Neuronal stem cell (in vitro differentiated cells): ENCODE results near the gene AEBP2.

Experiments used
- DNase-seq: peaks from one replicate; pipeline ENCODE4 v3.0.0-alpha.2; 2013; ENCODE audit warnings: low spot score
- H2AFZ ChIP-seq: one replicate; pipeline ENCODE4 v1.6.1; 2013; ENCODE audit warnings: mild to moderate bottlenecking, low read length, inconsistent platforms
- H2AK5ac ChIP-seq: 2 replicates; pipeline ENCODE4 v1.6.1; 2013; ENCODE audit warnings: low read depth, mild to moderate bottlenecking, inconsistent platforms, low read length, moderate library complexity, mixed read lengths
- H2BK120ac ChIP-seq: 2 replicates; pipeline ENCODE4 v1.6.1; 2013; ENCODE audit warnings: low read depth, mild to moderate bottlenecking, inconsistent platforms, low read length, moderate library complexity, mixed read lengths
- H2BK12ac ChIP-seq: one replicate; pipeline ENCODE4 v1.6.1; 2013; ENCODE audit warnings: low read length, inconsistent platforms
- H2BK15ac ChIP-seq: 2 replicates; pipeline ENCODE4 v1.6.1; 2013; ENCODE audit warnings: mild to moderate bottlenecking, low read length, inconsistent platforms, mixed read lengths
- H2BK5ac ChIP-seq: one replicate; pipeline ENCODE4 v1.6.1; 2013; ENCODE audit warnings: inconsistent platforms, mild to moderate bottlenecking, low read length, moderate library complexity
- H3K14ac ChIP-seq: one replicate; pipeline ENCODE4 v1.6.1; 2013; ENCODE audit warnings: low read length, inconsistent platforms
- H3K18ac ChIP-seq: 2 replicates; pipeline ENCODE4 v1.6.1; 2013; ENCODE audit warnings: low read length, inconsistent platforms
- H3K23ac ChIP-seq: 2 replicates; pipeline ENCODE4 v1.6.1; 2013; ENCODE audit warnings: low read depth, mild to moderate bottlenecking, mixed read lengths, low read length, inconsistent platforms; ENCODE audit not compliant: poor library complexity
- H3K27ac ChIP-seq: replicated peaks from 3 replicates; pipeline ENCODE4 v1.5.1; 2013; ENCODE audit warnings: low read length, inconsistent platforms
- H3K27me3 ChIP-seq, 3 experiments: 2 replicates each; pipeline ENCODE4 v1.6.1; 2013; ENCODE audit warnings: low read length in 3 of 3, mild to moderate bottlenecking in 2 of 3, inconsistent platforms in 1 of 3, low read depth in 1 of 3, mixed read lengths in 1 of 3, moderate library complexity in 1 of 3; ENCODE audit not compliant: control insufficient read depth in 3 of 3, insufficient read depth in 3 of 3
- H3K36me3 ChIP-seq, 2 donors: replicated peaks in 1 of 2; 2 replicates each; pipeline ENCODE4 v1.6.1; 2013; ENCODE audit warnings: low read length in 2 of 2; ENCODE audit not compliant: control insufficient read depth in 2 of 2, insufficient read depth in 2 of 2
- H3K4ac ChIP-seq: 2 replicates; pipeline ENCODE4 v1.6.1; 2013; ENCODE audit warnings: inconsistent platforms, mild to moderate bottlenecking, low read length, moderate library complexity
- H3K4me1 ChIP-seq, 2 donors: 1 replicate in 1 of 2; 2 replicates in 1 of 2; pipeline ENCODE4 v1.6.1; 2013; ENCODE audit warnings: low read length in 2 of 2, low read depth in 1 of 2; ENCODE audit not compliant: control insufficient read depth in 2 of 2, insufficient read depth in 1 of 2
- H3K4me2 ChIP-seq: one replicate; pipeline ENCODE4 v1.6.1; 2013; ENCODE audit warnings: mild to moderate bottlenecking, low read length, inconsistent platforms; ENCODE audit not compliant: insufficient read depth, poor library complexity, severe bottlenecking
- H3K4me3 ChIP-seq, 2 donors: 2 replicates each; pipeline ENCODE4 v1.5.1; 2013; ENCODE audit warnings: low read length in 2 of 2, mild to moderate bottlenecking in 2 of 2, inconsistent platforms in 1 of 2, moderate library complexity in 1 of 2
- H3K79me1 ChIP-seq: one replicate; pipeline ENCODE4 v1.6.1; 2013; ENCODE audit warnings: low read depth, mild to moderate bottlenecking, inconsistent platforms, low read length, moderate library complexity
- H3K9ac ChIP-seq: one replicate; pipeline ENCODE4 v1.6.1; 2013; ENCODE audit warnings: mild to moderate bottlenecking, low read depth, low read length, inconsistent platforms; ENCODE audit not compliant: poor library complexity
- H3K9me3 ChIP-seq, 2 donors: replicated peaks in 1 of 2; 2 replicates each; pipeline versions ENCODE3 to v1.6.1; 2013; ENCODE audit warnings: low read length in 2 of 2, mild to moderate bottlenecking in 2 of 2, inconsistent platforms in 1 of 2, low read depth in 1 of 2, mixed read lengths in 1 of 2, moderate library complexity in 1 of 2; ENCODE audit not compliant: control insufficient read depth in 2 of 2, insufficient read depth in 1 of 2
- H4K8ac ChIP-seq: one replicate; pipeline ENCODE4 v1.6.1; 2013; ENCODE audit warnings: low read depth, mild to moderate bottlenecking, inconsistent platforms, low read length, moderate library complexity
- H4K91ac ChIP-seq: one replicate; pipeline ENCODE4 v1.6.1; 2013; ENCODE audit warnings: low read length, low read depth, mild to moderate bottlenecking, inconsistent platforms; ENCODE audit not compliant: poor library complexity
- WGBS, 2 donors: extraction: QIAGEN DNeasy Blood & Tissue Kit; methylation state at CpG; one replicate each; pipeline ENCODE4 v1.1.7; 2013; ENCODE audit warnings: missing lambda C conversion rate in 2 of 2, mixed read lengths in 1 of 2; ENCODE audit not compliant: insufficient read length in 2 of 2, insufficient replicate concordance in 1 of 2; ENCODE audit errors: extremely low coverage in 2 of 2; 5-methylcytosine and 5-hydroxymethylcytosine counted together

Gene AEBP2

GRCh38 chr12:19518209-19518608 is 78.9 kb downstream of the AEBP2 start:
- H3K4me2 ChIP-seq, result no peak overlapping the region
- H2BK15ac ChIP-seq, result no peak overlapping the region
- no peaks in the 10 kb centered on the region for H3K4me1 ChIP-seq
- no peak overlapping the region for H2BK5ac ChIP-seq
- no peak overlapping the region for H3K18ac ChIP-seq
- H3K36me3 ChIP-seq, result peaks cover 0 to 73% of the 10 kb centered on the region in 2 donors
- no peak overlapping the region for H2BK120ac ChIP-seq
- H3K4ac ChIP-seq, result no peak overlapping the region
- no peak overlapping the region for H3K27ac ChIP-seq
- H2AFZ ChIP-seq, result no peak overlapping the region
- DNase-seq, result no peak
- H3K9me3 ChIP-seq, result no peaks in the 10 kb centered on the region
- no peaks in the 10 kb centered on the region for H3K27me3 ChIP-seq
- no peak overlapping the region for H3K9ac ChIP-seq
- no peak overlapping the region for H2AK5ac ChIP-seq
- H4K91ac ChIP-seq, result no peak overlapping the region
- no peak overlapping the region for H2BK12ac ChIP-seq
- no peak overlapping the region for H4K8ac ChIP-seq
- H3K79me1 ChIP-seq, result peaks cover 3% of the 10 kb centered on the region
- no peak overlapping the region for H3K4me3 ChIP-seq
- no peak overlapping the region for H3K23ac ChIP-seq
- no CpG with 5 or more reads among the region's 1 CpG for WGBS, 2 donors
- no peak overlapping the region for H3K14ac ChIP-seq

GRCh38 chr12:19520646-19521415 is 81.5 kb downstream of the AEBP2 start:
- no peak overlapping the region for H3K4me3 ChIP-seq
- H3K14ac ChIP-seq, result no peak overlapping the region
- H3K4me2 ChIP-seq, result no peak overlapping the region
- no peak overlapping the region for H2AFZ ChIP-seq
- no peak overlapping the region for H3K27ac ChIP-seq
- H2AK5ac ChIP-seq, result no peak overlapping the region
- H3K27me3 ChIP-seq, result no peaks in the 10 kb centered on the region
- no peaks in the 10 kb centered on the region for H3K9me3 ChIP-seq
- H3K36me3 ChIP-seq, result peaks cover 0 to 47% of the 10 kb centered on the region in 2 donors
- H2BK12ac ChIP-seq, result no peak overlapping the region
- H4K8ac ChIP-seq, result no peak overlapping the region
- H2BK120ac ChIP-seq, result no peak overlapping the region
- no peak overlapping the region for H3K4ac ChIP-seq
- no CpG with 5 or more reads among the region's 5 CpGs for WGBS, 2 donors
- H3K23ac ChIP-seq, result no peak overlapping the region
- H2BK5ac ChIP-seq, result no peak overlapping the region
- peaks cover 3% of the 10 kb centered on the region for H3K79me1 ChIP-seq
- H3K9ac ChIP-seq, result no peak overlapping the region
- H3K4me1 ChIP-seq, result no peaks in the 10 kb centered on the region
- no peak overlapping the region for H3K18ac ChIP-seq
- DNase-seq, result no peak
- no peak overlapping the region for H4K91ac ChIP-seq
- H2BK15ac ChIP-seq, result no peak overlapping the region

- H3K9me3 ChIP-seq, result no peaks in the 10 kb centered on the region
- H2AFZ ChIP-seq, result no peak overlapping the region
- H3K4ac ChIP-seq, result no peak overlapping the region
- H3K14ac ChIP-seq, result no peak overlapping the region
- no peak overlapping the region for H2BK15ac ChIP-seq
- no peaks in the 10 kb centered on the region for H3K4me1 ChIP-seq
- no peak overlapping the region for H3K9ac ChIP-seq
- no peak overlapping the region for H2AK5ac ChIP-seq
- no peak overlapping the region for H3K23ac ChIP-seq
- no peak overlapping the region for H3K4me2 ChIP-seq
- no peak overlapping the region for H2BK120ac ChIP-seq
- no peak overlapping the region for H3K4me3 ChIP-seq
- H3K79me1 ChIP-seq, result peaks cover 3% of the 10 kb centered on the region
- H4K8ac ChIP-seq, result no peak overlapping the region
- H3K18ac ChIP-seq, result no peak overlapping the region
- H3K36me3 ChIP-seq, result peaks cover 1 to 9% of the 10 kb centered on the region in 2 donors
- H3K27ac ChIP-seq, result no peak overlapping the region
- no peak overlapping the region for H4K91ac ChIP-seq
- no peaks in the 10 kb centered on the region for H3K27me3 ChIP-seq
- no peak overlapping the region for H2BK12ac ChIP-seq
- no CpG with 5 or more reads among the region's 7 CpGs for WGBS, 2 donors
- no peak for DNase-seq
- H2BK5ac ChIP-seq, result no peak overlapping the region
Observed at GRCh38 chr12:19525274-19525673, 86.0 kb downstream of the AEBP2 start.

- no peak overlapping the region for H3K4ac ChIP-seq
Observed at GRCh38 chr12:19527866-19528265, 88.6 kb downstream of the AEBP2 start.

More at GRCh38 chr12:19527866-19528265, 88.6 kb downstream of the AEBP2 start:
- Histone ChIP-seq H3K23ac (no peak overlapping the region), H3K4me1 (peaks cover 0 to under 1% of the 10 kb centered on the region in 2 donors), H4K91ac (no peak overlapping the region), H3K27ac (no peak overlapping the region), H3K14ac (no peak overlapping the region), H3K79me1 (peaks cover 1% of the 10 kb centered on the region), H2AK5ac (no peak overlapping the region), H3K4me2 (no peak overlapping the region), H4K8ac (no peak overlapping the region), H3K27me3 (no peaks in the 10 kb centered on the region), H3K9me3 (no peaks in the 10 kb centered on the region), H2BK5ac (no peak overlapping the region), H2BK120ac (no peak overlapping the region), H3K18ac (no peak overlapping the region), H3K36me3 (peaks cover 0 to 1% of the 10 kb centered on the region in 2 donors), H3K4me3 (no peak overlapping the region), H2BK15ac (no peak overlapping the region), H2BK12ac (no peak overlapping the region), H2AFZ (no peak overlapping the region), H3K9ac (no peak overlapping the region)
- no peak for DNase-seq
- no CpG with 5 or more reads among the region's 3 CpGs for WGBS, 2 donors
